Measurements from ENCODE around the gene EDC4.
"Not testable (repeated sequence)": the region's sequence is repeated elsewhere in the genome, so short reads cannot be mapped to it uniquely, and the experiment has no call there.

Gene EDC4

GRCh38 chr16:67907397-67908180 is 34.7 kb downstream of the EDC4 start:
- DNase-seq (ENCODE audit: low read depth, low spot score), result no peak

GRCh38 chr16:67909056-67909742 is 36.3 kb downstream of the EDC4 start:
- DNase-seq (ENCODE audit: low read depth, low spot score), result no peak

- no peak for DNase-seq (ENCODE audit: low read depth, low spot score)
These were observed 37.3 kb downstream of the EDC4 start for GRCh38 chr16:67910158-67910557.

GRCh38 chr16:67914758-67915495 is 42.1 kb downstream of the EDC4 start:
- no peak for DNase-seq (ENCODE audit: low read depth, low spot score)

GRCh38 chr16:67915496-67915769 is 42.6 kb downstream of the EDC4 start:
- DNase-seq (ENCODE audit: low read depth, low spot score), result not testable (repeated sequence)

- no peak for DNase-seq (ENCODE audit: low read depth, low spot score)
These were observed 43.2 kb downstream of the EDC4 start for GRCh38 chr16:67915831-67916723.

- DNase-seq (ENCODE audit: low read depth, low spot score), result no peak
These were observed 44.4 kb downstream of the EDC4 start for GRCh38 chr16:67917140-67917851.

GRCh38 chr16:67917852-67918236 is 45.0 kb downstream of the EDC4 start:
- no peak for DNase-seq (ENCODE audit: low read depth, low spot score)

GRCh38 chr16:67919622-67920221 is 46.9 kb downstream of the EDC4 start:
- no peak for DNase-seq (ENCODE audit: low read depth, low spot score)

- no peak for DNase-seq (ENCODE audit: low read depth, low spot score)
These were observed 49.4 kb downstream of the EDC4 start for GRCh38 chr16:67922221-67922620.

- no peak for DNase-seq (ENCODE audit: low read depth, low spot score)
These were observed 49.9 kb downstream of the EDC4 start for GRCh38 chr16:67922740-67923139.

- DNase-seq (ENCODE audit: low read depth, low spot score), result no peak
These were observed 50.7 kb downstream of the EDC4 start for GRCh38 chr16:67923414-67924116.

GRCh38 chr16:67924140-67924906 is 51.5 kb downstream of the EDC4 start:
- no peak for DNase-seq (ENCODE audit: low read depth, low spot score)

GRCh38 chr16:67926181-67926750 is 53.4 kb downstream of the EDC4 start:
- DNase-seq (ENCODE audit: low read depth, low spot score), result no peak

- no peak for DNase-seq (ENCODE audit: low read depth, low spot score)
These were observed 54.5 kb downstream of the EDC4 start for GRCh38 chr16:67927131-67927941.

GRCh38 chr16:67928147-67928546 is 55.3 kb downstream of the EDC4 start:
- DNase-seq (ENCODE audit: low read depth, low spot score), result no peak

GRCh38 chr16:67928561-67929364 is 55.9 kb downstream of the EDC4 start:
- DNase-seq (ENCODE audit: low read depth, low spot score), result peak; percentile 50
